HG02623 (cell line): ENCODE data around the gene PTPRN2.

Experiments used
- ATAC-seq: cut with Tn5 transposase; IDR thresholded peaks from one replicate; pipeline ENCODE4 v1.9.1; 2021; ENCODE audit warnings: moderate library complexity; ENCODE audit not compliant: unreplicated experiment

PTPRN2 gene

GRCh38 chr7:158603773-158604755 lies 16.4 kb upstream of the PTPRN2 start:
- no peak for ATAC-seq

GRCh38 chr7:158602905-158603772 lies 15.5 kb upstream of the PTPRN2 start:
- ATAC-seq = peak; percentile 76

DNA sequence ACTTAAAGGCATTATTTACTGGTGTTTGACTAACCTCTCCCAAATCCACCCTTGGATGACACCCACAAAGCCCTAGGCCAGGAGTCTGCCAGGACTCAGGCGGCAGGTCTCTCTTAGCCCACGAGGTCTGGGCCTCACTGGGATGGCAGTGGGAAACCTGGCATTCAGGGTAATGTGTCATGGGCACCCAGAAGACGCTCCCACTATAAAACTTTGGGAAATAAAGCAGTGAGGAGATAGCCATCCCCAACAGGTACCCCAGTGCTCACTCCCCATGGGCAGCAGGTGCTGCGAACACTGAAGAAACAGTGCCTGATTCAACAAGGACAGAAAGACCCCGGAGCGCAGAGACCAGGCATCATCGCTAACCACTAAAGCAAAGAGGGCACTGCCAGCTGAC lies 14.4 kb upstream of the PTPRN2 start:
- no peak for ATAC-seq

DNA sequence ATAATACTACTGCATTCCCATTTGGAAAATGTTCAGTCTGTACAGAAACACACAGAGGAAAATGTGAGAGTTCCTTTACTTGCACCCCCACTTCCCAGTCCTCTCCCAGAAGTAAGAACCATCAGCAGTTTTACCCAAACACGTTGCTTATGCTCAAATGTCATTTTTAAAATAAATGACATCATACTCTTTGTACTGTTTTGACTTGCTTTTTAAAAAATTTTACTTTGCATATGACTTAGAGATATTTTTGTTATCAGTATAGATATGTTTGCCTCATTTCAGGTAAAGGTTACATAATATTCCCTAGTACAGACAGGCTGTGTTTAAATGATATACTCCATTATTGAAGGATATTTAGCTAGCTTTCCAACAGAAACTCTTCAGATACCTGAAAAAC lies 13.5 kb upstream of the PTPRN2 start:
- ATAC-seq = no peak

GRCh38 chr7:158596745-158597144 lies 9.1 kb upstream of the PTPRN2 start:
- no peak for ATAC-seq

GRCh38 chr7:158596309-158596708 lies 8.7 kb upstream of the PTPRN2 start:
- no peak for ATAC-seq

- no peak for ATAC-seq
Measured at GRCh38 chr7:158595068-158595467, 7.4 kb upstream of the PTPRN2 start.

GRCh38 chr7:158592541-158592940 lies 4.9 kb upstream of the PTPRN2 start:
- ATAC-seq = no peak

GRCh38 chr7:158591944-158592343 lies 4.3 kb upstream of the PTPRN2 start:
- ATAC-seq = no peak

DNA sequence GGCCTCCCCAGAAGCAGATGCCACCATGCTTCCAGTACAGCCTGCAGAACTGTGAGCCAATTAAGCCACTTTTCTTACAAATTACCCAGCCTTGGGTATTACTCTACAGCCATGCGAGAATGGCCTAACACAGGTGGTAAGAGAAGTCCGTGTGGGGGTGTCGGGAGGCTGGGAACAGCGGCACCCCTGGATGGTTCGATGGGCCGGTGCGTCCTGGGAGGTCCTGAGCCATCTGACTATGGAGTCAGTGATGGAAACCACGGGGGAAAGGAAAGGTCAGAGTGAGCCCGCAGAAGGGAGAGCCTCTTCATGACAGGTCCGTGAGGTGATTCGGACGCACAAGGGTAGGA lies 2.5 kb upstream of the PTPRN2 start:
- ATAC-seq = no peak

DNA sequence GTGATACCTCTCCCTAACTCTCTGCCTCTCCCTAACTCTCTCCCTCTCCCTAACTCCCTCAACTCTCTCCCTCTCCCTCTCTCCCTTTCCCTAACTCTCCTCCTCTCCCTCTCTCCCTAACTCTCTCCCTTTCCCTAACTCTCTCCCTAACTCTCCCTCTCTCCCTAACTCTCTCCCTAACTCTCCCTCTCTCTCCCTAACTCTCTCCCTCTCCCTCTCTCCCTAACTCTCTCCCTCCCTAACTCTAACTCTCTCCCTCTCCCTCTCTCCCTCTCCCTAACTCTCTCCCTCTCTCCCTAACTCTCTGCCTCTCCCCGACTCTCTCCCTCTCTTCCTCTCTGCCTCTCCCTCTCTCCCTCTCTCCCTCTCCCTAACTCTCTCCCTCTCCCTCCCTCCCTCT lies 2.0 kb upstream of the PTPRN2 start:
- no peak for ATAC-seq

GRCh38 chr7:158588878-158589442 lies 1.3 kb upstream of the PTPRN2 start:
- no peak for ATAC-seq

DNA sequence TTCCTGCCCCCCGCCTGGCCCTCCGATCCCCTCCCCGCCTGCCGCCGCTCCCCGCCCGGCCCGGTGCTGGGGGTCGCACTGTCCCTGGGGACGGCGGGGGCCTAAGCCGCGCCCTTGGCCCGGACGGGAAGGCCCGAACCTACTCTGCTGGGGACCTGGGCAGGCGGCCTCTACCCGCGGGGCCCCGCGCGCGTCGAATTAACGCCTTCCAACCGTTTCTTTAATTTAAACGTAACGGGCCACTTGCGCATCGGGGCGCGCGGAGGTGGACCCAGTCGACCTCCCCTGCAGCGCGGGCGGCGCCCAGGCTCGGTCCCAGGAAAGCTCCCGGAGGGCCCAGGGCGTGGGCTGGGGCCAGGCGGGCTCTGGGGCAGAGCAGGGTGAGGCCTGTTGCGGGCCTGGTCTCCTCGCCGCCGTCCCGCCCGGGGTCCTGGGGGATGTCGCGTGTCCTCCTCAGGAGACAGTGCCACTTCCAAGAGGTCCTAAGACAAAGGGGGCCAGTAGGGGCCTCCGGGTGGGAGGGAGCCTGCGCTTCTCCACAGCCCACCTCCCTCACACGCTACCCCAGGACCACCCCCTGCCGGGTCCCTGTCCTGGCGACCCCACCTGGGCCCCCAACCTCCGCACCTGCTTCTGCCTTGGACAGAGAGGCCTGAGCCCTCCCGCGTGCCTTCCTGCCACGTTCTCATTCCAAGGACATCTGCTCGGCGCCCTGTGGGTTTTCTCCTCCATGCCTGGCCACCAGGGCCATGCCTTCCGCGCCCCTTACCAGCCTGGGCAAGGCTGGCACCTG lies 658 bp upstream of the PTPRN2 start:
- ATAC-seq = no peak

DNA sequence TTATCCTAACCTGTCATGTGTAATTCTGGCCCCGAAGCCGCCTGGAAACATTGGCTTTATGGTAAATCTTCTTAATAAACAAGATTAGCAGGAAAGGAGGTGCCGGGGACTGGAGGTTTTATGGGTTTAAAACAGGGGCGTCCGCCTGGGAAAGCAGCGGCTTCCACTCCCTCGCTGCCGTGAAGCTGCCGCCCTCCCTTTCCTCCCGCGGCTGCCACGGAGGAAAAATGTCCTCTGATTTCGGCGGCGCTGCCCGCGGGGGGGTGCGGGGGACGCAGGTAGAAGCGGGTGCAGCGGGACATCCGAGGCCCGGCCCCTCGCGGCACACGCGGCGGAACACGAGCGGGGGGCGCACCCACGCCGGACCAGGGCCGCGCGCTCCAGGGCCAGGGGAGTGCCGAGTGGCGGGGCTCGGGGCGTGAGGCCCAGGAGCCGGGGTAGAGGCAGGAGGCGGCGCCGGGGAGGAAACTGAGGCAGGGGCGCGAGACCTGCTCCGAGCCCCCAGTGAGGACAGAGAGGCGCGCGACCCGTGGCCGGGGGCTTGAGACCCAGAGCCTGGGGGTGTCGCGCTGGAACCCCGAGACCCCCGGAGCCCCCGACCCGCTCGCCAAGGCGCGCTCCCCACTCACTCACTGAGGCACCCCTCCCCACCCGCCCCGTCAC lies 993 bp downstream of the PTPRN2 start:
- no peak for ATAC-seq

DNA sequence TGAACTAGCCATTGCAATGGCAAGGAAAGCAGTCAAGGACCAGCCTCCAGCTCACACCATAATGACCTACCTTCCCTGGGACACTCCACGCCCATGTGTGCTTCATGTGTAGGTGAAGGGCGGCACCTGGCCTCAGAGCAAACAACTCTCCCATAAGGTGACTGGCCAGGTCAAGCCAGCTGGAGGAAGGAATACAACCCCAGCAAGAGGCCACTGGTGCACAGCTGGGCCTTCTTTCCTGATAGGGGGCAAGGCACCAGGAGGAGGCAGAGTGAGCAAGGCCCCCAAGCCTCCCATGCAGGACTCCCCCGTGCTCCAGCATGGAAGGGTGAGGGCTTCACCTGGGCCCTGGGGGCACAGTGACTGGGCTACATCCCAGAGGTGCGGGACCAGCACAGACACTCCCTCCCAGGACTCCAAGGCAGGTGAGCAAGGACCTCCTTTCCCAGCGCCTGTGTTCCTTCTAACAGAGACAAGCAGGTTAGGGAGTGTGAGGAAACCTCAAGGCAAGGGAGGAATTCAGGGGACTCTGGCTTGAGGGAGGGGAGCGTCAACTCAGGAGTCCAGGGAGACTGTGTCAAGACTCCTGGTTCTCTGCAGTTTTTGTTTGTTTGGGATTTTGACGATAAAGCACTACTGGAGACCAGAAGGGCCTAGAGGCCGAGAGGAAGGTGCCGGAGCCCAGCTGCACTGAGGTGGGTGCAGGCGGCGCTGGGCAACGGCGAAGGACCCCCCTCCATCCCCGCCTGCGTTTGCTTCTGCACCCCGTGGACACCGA lies 1.7 kb downstream of the PTPRN2 start:
- no peak for ATAC-seq

GRCh38 chr7:158584407-158584806 lies 3.2 kb downstream of the PTPRN2 start:
- no peak for ATAC-seq

- ATAC-seq = no peak
Measured at GRCh38 chr7:158583810-158584209, 3.8 kb downstream of the PTPRN2 start.

DNA sequence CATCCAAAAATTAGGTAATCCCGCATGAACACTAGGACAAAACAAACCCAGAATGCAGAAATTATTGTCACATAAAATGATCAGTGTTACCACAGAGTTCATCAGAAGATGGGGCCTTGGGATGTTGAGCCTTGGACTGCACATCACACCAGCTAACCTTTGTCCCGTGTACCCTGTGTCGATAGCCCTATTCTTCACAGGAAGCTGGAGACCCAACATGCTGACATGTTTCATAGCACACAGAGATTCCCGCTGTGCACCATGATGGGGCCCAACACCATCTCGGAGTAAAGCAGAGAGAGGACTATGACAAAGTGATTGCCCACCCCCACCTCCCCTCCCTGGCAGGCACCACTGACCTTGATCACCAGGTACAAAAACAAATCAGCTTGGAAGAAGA lies 4.5 kb downstream of the PTPRN2 start:
- no peak for ATAC-seq

DNA sequence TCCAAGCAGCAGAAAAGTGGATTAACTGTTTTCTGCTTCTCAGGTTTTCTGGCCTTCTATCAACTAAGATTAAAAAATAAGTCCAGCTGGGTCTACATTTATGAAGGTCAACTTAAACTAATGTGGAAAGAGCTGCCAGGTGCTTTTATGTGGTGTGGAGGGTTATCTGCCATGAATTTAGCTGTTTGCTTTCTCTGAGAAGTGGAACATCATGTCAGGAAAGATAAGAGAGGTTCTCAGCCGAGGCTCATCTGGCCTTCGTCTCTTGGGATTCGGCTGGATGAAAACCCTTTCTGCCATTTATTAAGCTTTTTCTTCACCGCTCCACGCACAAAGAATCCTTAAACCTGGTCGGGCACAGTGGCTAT lies 5.5 kb downstream of the PTPRN2 start:
- no peak for ATAC-seq
